MCF 10A (cell line): ENCODE results near the gene HPCAL1. TPM values are rescaled to one million over a fixed set of nuclear protein-coding genes. Genes with fewer than 3 reads are reported as not detected.

Experiments used
- BruUV-seq: library from RNA; stranded (reverse); fragments of 400-500 nt; replicated peaks from 2 replicates; lab custom pipeline; 2021; lab: Mats Ljungman, UMichigan
- CTCF ChIA-PET: fragments of 300-600 bp; sonication (Branson Sonifier 250); formaldehyde crosslinking; extraction: SDS; loops from one replicate; lab custom pipeline; 2021; ENCODE audit warnings: antibody characterized with exemption, inconsistent platforms; lab: Yijun Ruan, JAX
- POLR2A ChIA-PET: fragments of 300-600, 350-650 bp; sonication (Branson Sonifier 250); formaldehyde crosslinking; extraction: SDS; loops from one replicate; lab custom pipeline; 2020; ENCODE audit warnings: antibody characterized with exemption, inconsistent platforms; lab: Yijun Ruan, JAX
- DNase-seq: peaks from one replicate; pipeline ENCODE4 v3.0.0-alpha.2; 2018; ENCODE audit not compliant: unreplicated experiment
- H3K27ac Mint-ChIP-seq: one replicate; pipeline ENCODE4 v1.8.0; 2022; ENCODE audit warnings: mild to moderate bottlenecking, low read depth, mixed read lengths; ENCODE audit not compliant: unreplicated experiment
- H3K27me3 Mint-ChIP-seq: one replicate; pipeline ENCODE4 v1.8.0; 2022; ENCODE audit warnings: mixed read lengths; ENCODE audit not compliant: insufficient read depth, unreplicated experiment
- H3K36me3 Mint-ChIP-seq: one replicate; pipeline ENCODE4 v1.8.0; 2022; ENCODE audit warnings: mild to moderate bottlenecking, moderate library complexity, mixed read lengths; ENCODE audit not compliant: insufficient read depth, unreplicated experiment
- H3K4me1 Mint-ChIP-seq: one replicate; pipeline ENCODE4 v1.8.0; 2022; ENCODE audit warnings: mixed read lengths; ENCODE audit not compliant: insufficient read depth, unreplicated experiment
- H3K4me3 Mint-ChIP-seq: one replicate; pipeline ENCODE4 v1.8.0; 2022; ENCODE audit warnings: mild to moderate bottlenecking, moderate library complexity, mixed read lengths; ENCODE audit not compliant: unreplicated experiment
- H3K9me3 Mint-ChIP-seq: one replicate; pipeline ENCODE4 v1.8.0; 2022; ENCODE audit warnings: mixed read lengths; ENCODE audit not compliant: unreplicated experiment
- intact Hi-C: fragments of 100-400 bp; cut with micrococcal nuclease; formaldehyde crosslinking; loops from 2 replicates; pipeline ENCODE4 v1.14.1; 2022
- total RNA-seq: library from RNA; stranded (reverse); gene quantifications from 2 replicates; pipeline ENCODE4 v1.2.3, GENCODE V29; 2022
- TF ChIP-seq, protein P1 (sequence below): fragments of 200-600 bp; IDR thresholded peaks from one replicate; pipeline ENCODE4 v1.8.0; 2022; ENCODE audit warnings: antibody characterized with exemption, mild to moderate bottlenecking; ENCODE audit not compliant: unreplicated experiment

HPCAL1 gene
- total RNA-seq, 1 experiment from 2014 or later, result 144 TPM

DNA sequence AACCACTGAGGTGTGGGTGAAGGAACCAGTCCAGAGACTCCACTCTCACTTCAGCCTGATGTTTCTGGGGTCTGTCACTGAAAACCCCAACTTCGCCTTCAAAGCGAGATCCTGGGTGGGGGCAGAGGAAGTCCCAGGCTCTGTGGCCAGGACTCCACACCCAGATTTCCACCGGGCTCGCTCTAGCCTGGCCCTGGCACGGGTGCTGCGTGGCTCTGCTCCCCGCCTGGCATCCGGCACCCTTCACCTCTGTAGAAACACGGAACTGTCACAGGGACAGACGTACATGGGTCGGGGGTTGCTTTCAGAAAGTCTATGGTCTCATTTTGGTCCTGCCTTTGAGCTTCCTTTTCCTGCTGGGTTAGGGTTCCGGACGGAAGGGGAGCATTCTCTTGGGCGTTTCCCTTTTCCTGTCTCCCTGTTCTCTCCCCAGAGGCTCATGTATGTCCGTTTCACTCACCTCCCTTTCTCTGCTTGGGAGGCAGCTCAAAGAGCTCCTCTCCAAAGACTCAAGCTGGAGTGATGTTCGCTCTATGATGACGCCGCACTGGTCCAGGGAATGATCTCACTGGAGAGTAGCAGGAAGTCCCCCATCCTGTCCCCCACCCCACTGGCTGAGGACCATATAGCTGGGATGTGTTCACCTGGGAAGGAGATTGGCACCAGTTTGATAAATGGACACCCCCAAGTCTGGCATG is 103.9 kb downstream of the HPCAL1 start:
- Mint-ChIP-seq H3K27me3 (no peaks in the 10 kb centered on the region), H3K36me3 (peaks cover 82% of the 10 kb centered on the region), H3K27ac (peak overlapping the region; percentile 94), H3K4me1 (peaks cover 53% of the 10 kb centered on the region), H3K4me3 (peak overlapping the region; percentile 23), H3K9me3 (no peaks in the 10 kb centered on the region)
- DNase-seq, result peak; percentile 22
- BruUV-seq, result no TSS peak
- ChIA-PET CTCF (interaction anchor here (0.6 to 6.7 kb wide), 9 partner anchors 16 to 609 kb away, joined by 3 to 126 read pairs (median 34); partner anchors contain the start of genes HPCAL1 and RRM2), POLR2A (interaction anchor here (0.7 to 5.8 kb wide), 9 partner anchors 15 to 312 kb away, joined by 3 to 80 read pairs (median 10); partner anchors contain the start of genes HPCAL1 and RRM2)
- intact Hi-C loops, result loop anchor here (5.0 kb wide), 1 partner anchor 264 kb away; no protein-coding TSS in a partner anchor
- TF ChIP-seq, protein P1, sequence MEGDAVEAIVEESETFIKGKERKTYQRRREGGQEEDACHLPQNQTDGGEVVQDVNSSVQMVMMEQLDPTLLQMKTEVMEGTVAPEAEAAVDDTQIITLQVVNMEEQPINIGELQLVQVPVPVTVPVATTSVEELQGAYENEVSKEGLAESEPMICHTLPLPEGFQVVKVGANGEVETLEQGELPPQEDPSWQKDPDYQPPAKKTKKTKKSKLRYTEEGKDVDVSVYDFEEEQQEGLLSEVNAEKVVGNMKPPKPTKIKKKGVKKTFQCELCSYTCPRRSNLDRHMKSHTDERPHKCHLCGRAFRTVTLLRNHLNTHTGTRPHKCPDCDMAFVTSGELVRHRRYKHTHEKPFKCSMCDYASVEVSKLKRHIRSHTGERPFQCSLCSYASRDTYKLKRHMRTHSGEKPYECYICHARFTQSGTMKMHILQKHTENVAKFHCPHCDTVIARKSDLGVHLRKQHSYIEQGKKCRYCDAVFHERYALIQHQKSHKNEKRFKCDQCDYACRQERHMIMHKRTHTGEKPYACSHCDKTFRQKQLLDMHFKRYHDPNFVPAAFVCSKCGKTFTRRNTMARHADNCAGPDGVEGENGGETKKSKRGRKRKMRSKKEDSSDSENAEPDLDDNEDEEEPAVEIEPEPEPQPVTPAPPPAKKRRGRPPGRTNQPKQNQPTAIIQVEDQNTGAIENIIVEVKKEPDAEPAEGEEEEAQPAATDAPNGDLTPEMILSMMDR, result no peak

DNA sequence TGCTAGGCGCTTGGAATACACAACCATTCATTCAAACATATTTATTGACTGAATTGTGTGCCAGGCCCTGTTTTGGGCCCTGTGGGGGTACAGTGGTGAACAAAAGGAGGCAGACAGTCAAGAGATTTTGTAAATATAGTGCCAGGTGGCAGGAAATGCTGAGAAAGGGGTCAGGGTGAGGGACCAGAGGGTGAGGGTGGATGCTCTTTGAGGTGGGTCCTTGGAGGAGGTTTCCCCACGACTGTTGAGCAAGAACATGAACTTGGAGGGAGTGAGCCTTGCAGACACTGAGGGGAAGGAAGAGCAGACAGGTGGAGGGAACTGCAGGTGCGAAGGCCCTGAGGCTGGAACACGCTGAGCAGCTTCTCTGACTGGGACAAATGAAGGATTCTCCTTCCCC is 104.7 kb downstream of the HPCAL1 start:
- CTCF ChIA-PET, result interaction anchor here (0.6 to 6.7 kb wide), 15 partner anchors 12 to 610 kb away, joined by 3 to 126 read pairs (median 15); partner anchors contain the start of genes HPCAL1 and RRM2
- POLR2A ChIA-PET, result interaction anchor here (0.6 to 4.0 kb wide), 17 partner anchors 14 to 872 kb away, joined by 3 to 58 read pairs (median 7); partner anchors contain the start of genes HPCAL1 and ODC1
- no TSS peak for BruUV-seq
- Mint-ChIP-seq H3K27me3 (no peaks in the 10 kb centered on the region), H3K4me1 (peaks cover 53% of the 10 kb centered on the region), H3K27ac (peak overlapping the region; percentile 72), H3K4me3 (peak overlapping the region; percentile 58), H3K9me3 (no peaks in the 10 kb centered on the region), H3K36me3 (peaks cover 82% of the 10 kb centered on the region)
- intact Hi-C loops, result loop anchor here (5.0 kb wide), 1 partner anchor 265 kb away; no protein-coding TSS in a partner anchor
- DNase-seq, result no peak
- TF ChIP-seq, protein P1, result no peak

- peak; percentile 99 for DNase-seq
- TF ChIP-seq, protein P1, result no peak
- intact Hi-C loops, result loop anchor here (5.0 kb wide), 1 partner anchor 266 kb away; no protein-coding TSS in a partner anchor
- Mint-ChIP-seq H3K9me3 (no peaks in the 10 kb centered on the region), H3K4me3 (peak overlapping the region; percentile 58), H3K27me3 (no peaks in the 10 kb centered on the region), H3K4me1 (peaks cover 53% of the 10 kb centered on the region), H3K27ac (peak overlapping the region; percentile 72), H3K36me3 (peaks cover 79% of the 10 kb centered on the region)
- ChIA-PET POLR2A (interaction anchor here (0.6 to 4.0 kb wide), 23 partner anchors 15 to 873 kb away, joined by 3 to 58 read pairs (median 6); partner anchors contain the start of genes HPCAL1 and ODC1), CTCF (interaction anchor here (0.6 to 6.7 kb wide), 35 partner anchors 12 to 1672 kb away, joined by 3 to 126 read pairs (median 8); partner anchors contain the start of genes HPCAL1, ODC1 and RRM2)
- BruUV-seq, result no TSS peak
Measured at GRCh38 chr2:10407841-10408648, 105.3 kb downstream of the HPCAL1 start.
